CD4-positive, alpha-beta memory T cell (primary cell): ENCODE measurements around the gene ADGRD2. TPM values are rescaled to one million over a fixed set of nuclear protein-coding genes. Genes with fewer than 3 reads are reported as not detected.
"Not testable (repeated sequence)": the region's sequence is repeated elsewhere in the genome, so short reads cannot be mapped to it uniquely, and the experiment has no call there.

Experiments used
- CTCF ChIA-PET: fragments of 350-600 bp; sonication (Branson Sonifier 250); formaldehyde crosslinking; loops from one replicate; lab custom pipeline; 2021; ENCODE audit warnings: inconsistent platforms; ENCODE audit not compliant: partially characterized antibody; lab: Charles Lee
- POLR2A ChIA-PET: fragments of 350-600 bp; sonication (Branson Sonifier 250); formaldehyde crosslinking; loops from one replicate; lab custom pipeline; 2021; ENCODE audit not compliant: partially characterized antibody; lab: Charles Lee
- DNase-seq, 5 donors: peaks; one replicate each; pipeline versions ENCODE4 v3.0.0 to v3.0.0-alpha.2; 2020 to 2022; ENCODE audit warnings: mixed read lengths in 1 of 5
- H3K27ac ChIP-seq: one replicate; pipeline ENCODE4 v1.7.0; 2013; ENCODE audit warnings: low read depth, low read length
- H3K27me3 ChIP-seq: 2 replicates; pipeline ENCODE4 v1.7.0; 2013; ENCODE audit warnings: mild to moderate bottlenecking, low read length, moderate library complexity; ENCODE audit not compliant: insufficient read depth
- H3K36me3 ChIP-seq: 2 replicates; pipeline ENCODE4 v1.7.0; 2013; ENCODE audit warnings: mild to moderate bottlenecking, low read length, moderate library complexity; ENCODE audit not compliant: insufficient read depth
- H3K4me1 ChIP-seq: 2 replicates; pipeline ENCODE4 v1.7.0; 2013; ENCODE audit warnings: mild to moderate bottlenecking, low read length, moderate library complexity; ENCODE audit not compliant: insufficient read depth
- H3K4me3 ChIP-seq, 2 donors: one replicate each; pipeline ENCODE4 v1.7.0; 2013; ENCODE audit warnings: low read length in 2 of 2, mild to moderate bottlenecking in 1 of 2
- H3K9me3 ChIP-seq, 2 donors: one replicate each; pipeline ENCODE4 v1.7.0; 2013; ENCODE audit warnings: low read length in 2 of 2, control low read depth in 1 of 2; ENCODE audit not compliant: control insufficient read depth in 1 of 2
- H3K27ac Mint-ChIP-seq, 7 donors: one replicate each; pipeline ENCODE4 v1.8.0; 2020 to 2021; ENCODE audit warnings: mixed read lengths in 7 of 7, mild to moderate bottlenecking in 6 of 7, inconsistent platforms in 3 of 7, moderate library complexity in 3 of 7
- H3K27me3 Mint-ChIP-seq, 2 donors: one replicate each; pipeline ENCODE4 v1.8.0; 2020 to 2021; ENCODE audit warnings: mixed read lengths in 2 of 2
- H3K36me3 Mint-ChIP-seq, 2 donors: one replicate each; pipeline ENCODE4 v1.8.0; 2020 to 2021; ENCODE audit warnings: mixed read lengths in 2 of 2, inconsistent platforms in 1 of 2, mild to moderate bottlenecking in 1 of 2
- H3K4me1 Mint-ChIP-seq, 4 donors: one replicate each; pipeline ENCODE4 v1.8.0; 2020 to 2021; ENCODE audit warnings: mixed read lengths in 4 of 4, mild to moderate bottlenecking in 1 of 4
- H3K4me3 Mint-ChIP-seq, 8 donors: one replicate each; pipeline ENCODE4 v1.8.0; 2020 to 2021; ENCODE audit warnings: mixed read lengths in 8 of 8, mild to moderate bottlenecking in 7 of 8, moderate library complexity in 6 of 8, inconsistent platforms in 3 of 8
- H3K9me3 Mint-ChIP-seq, 8 donors: one replicate each; pipeline ENCODE4 v1.8.0; 2020 to 2021; ENCODE audit warnings: mixed read lengths in 8 of 8, mild to moderate bottlenecking in 5 of 8, inconsistent platforms in 3 of 8, moderate library complexity in 1 of 8
- intact Hi-C: fragments of 100-400 bp; cut with micrococcal nuclease; formaldehyde crosslinking; loops from one replicate; pipeline ENCODE4 v1.15.1; 2023
- polyA plus RNA-seq, 2 donors: library from polyadenylated mRNA; unstranded; fragments of 300-500 nt; fragmentation: Illumina TruSeq; gene quantifications; one replicate each; pipeline ENCODE4 v1.2.3, GENCODE V29; 2021
- total RNA-seq, 2 experiments: library from RNA; stranded (reverse); gene quantifications; one replicate each; pipeline ENCODE4 v1.2.3, GENCODE V29; 2021

Gene ADGRD2
- total and polyA plus RNA-seq, 4 experiments from 2014 or later = not detected

DNA sequence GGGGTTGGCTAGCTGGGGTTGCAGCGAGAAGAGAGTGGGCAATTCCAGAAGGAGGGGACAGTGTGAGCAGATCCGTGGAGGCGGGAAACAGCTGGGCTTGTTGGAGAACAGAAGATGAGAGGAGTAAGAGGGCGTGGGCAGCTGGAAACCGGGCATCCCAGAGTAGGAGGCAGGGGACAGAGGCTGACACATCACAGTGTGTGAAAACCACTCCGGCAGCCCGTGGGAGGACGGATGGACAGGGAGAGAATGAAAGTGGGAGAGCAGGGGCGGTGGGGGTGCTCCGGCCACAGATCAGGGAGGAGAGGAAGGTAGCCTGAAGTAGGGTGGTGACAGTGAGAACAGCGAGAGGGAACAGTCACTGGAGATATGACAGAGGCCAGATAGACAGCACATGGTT, 26.7 kb upstream of the ADGRD2 start:
- Histone ChIP-seq H3K27me3 (no peaks in the 10 kb centered on the region), H3K9me3 (no peaks in the 10 kb centered on the region), H3K4me3 (no peak overlapping the region), H3K36me3 (no peaks in the 10 kb centered on the region), H3K4me1 (no peaks in the 10 kb centered on the region), H3K27ac (no peak overlapping the region)
- DNase-seq = no peak
- no peaks in the 10 kb centered on the region for H3K36me3 Mint-ChIP-seq
- intact Hi-C loops = no loop called here
- H3K4me1 Mint-ChIP-seq = peaks cover 4 to 17% (median 8%) of the 10 kb centered on the region in 4 donors
- no peak overlapping the region for H3K27ac Mint-ChIP-seq
- H3K27me3 Mint-ChIP-seq = peaks cover 5 to 8% of the 10 kb centered on the region in 2 donors
- H3K4me3 Mint-ChIP-seq = no peak overlapping the region
- H3K9me3 Mint-ChIP-seq = peaks cover 0 to 1% (median 0%) of the 10 kb centered on the region in 8 donors
- ChIA-PET POLR2A (no interaction called here), CTCF (no interaction called here)

DNA sequence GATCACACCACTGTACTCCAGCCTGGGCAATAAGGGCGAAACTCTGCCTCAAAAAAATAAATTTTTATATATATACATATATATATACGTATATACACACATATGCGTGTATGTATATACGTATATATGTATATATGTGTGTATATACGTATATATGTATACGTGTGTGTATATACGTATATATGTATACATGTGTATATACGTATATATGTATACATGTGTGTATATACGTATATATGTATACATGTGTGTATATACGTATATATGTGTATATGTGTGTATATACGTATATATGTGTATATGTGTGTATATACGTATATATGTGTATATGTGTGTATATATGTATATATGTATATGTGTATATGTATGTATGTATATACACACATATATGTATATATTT, 24.5 kb upstream of the ADGRD2 start:
- H3K4me3 ChIP-seq, H3K4me3 Mint-ChIP-seq, H3K27ac ChIP-seq, H3K36me3 Mint-ChIP-seq, POLR2A ChIA-PET, H3K27ac Mint-ChIP-seq, DNase-seq, H3K9me3 Mint-ChIP-seq, intact Hi-C loops, H3K4me1 Mint-ChIP-seq, H3K9me3 ChIP-seq, H3K36me3 ChIP-seq, H3K27me3 ChIP-seq, H3K27me3 Mint-ChIP-seq, CTCF ChIA-PET, H3K4me1 ChIP-seq: not testable (repeated sequence)

DNA sequence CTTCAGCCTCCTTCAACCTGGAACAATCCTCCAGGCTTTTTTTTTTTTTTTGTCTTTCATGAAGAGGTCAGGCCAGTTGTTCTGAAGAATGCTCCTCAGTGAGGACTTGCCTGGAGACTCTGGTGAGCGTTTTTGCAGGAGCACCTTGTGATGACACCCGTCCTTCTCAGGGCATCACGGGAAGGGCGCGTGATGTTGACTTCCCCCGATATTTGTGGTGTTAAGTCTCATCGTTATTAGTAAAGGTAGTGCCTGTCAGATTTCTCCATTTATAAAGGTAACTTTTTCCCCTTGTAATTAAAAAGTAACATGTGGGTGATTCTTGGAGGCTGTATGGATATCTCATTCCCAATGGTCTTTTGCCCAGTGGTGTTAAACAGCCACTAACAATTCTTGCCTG, 23.9 kb upstream of the ADGRD2 start:
- no peak overlapping the region for H3K27ac Mint-ChIP-seq
- peaks cover 5 to 8% of the 10 kb centered on the region in 2 donors for H3K27me3 Mint-ChIP-seq
- intact Hi-C loops = no loop called here
- H3K9me3 Mint-ChIP-seq = peaks cover 0 to 1% (median 0%) of the 10 kb centered on the region in 8 donors
- H3K27ac ChIP-seq = no peak overlapping the region
- POLR2A ChIA-PET = no interaction called here
- H3K4me3 Mint-ChIP-seq = no peak overlapping the region
- no peaks in the 10 kb centered on the region for H3K36me3 ChIP-seq
- no peaks in the 10 kb centered on the region for H3K36me3 Mint-ChIP-seq
- H3K4me3 ChIP-seq = no peak overlapping the region
- H3K4me1 ChIP-seq = no peaks in the 10 kb centered on the region
- CTCF ChIA-PET = interaction anchor here (0.6 kb wide), 1 partner anchor 496 kb away, joined by 3 read pairs; no protein-coding TSS in a partner anchor
- H3K4me1 Mint-ChIP-seq = peaks cover 0 to 4% (median 2%) of the 10 kb centered on the region in 4 donors
- no peaks in the 10 kb centered on the region for H3K27me3 ChIP-seq
- no peak for DNase-seq
- no peaks in the 10 kb centered on the region for H3K9me3 ChIP-seq

DNA sequence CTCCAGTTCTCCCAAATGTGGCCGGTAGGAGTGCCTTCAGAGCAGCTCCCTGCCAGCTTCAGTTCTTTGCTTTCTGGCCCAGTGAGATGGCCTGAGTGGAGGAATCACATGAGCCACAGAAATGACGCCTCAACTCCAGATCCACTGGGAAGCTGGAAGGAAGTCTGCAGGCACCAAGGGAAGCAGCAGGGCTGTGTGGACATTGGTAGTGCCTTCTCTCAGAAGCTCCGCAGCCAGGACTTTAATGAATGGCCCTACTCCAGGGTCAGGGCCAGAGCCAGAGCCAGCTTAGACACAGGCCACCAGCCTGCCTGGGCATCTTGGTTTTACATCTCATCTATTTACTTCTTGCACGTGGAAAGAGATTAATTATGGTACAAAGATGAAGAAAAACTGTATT, 23.0 kb upstream of the ADGRD2 start:
- CTCF ChIA-PET = interaction anchor here (0.6 kb wide), 1 partner anchor 342 kb away, joined by 3 read pairs; no protein-coding TSS in a partner anchor
- Histone ChIP-seq H3K36me3 (no peaks in the 10 kb centered on the region), H3K27me3 (no peaks in the 10 kb centered on the region), H3K27ac (no peak overlapping the region), H3K4me3 (no peak overlapping the region), H3K4me1 (no peaks in the 10 kb centered on the region), H3K9me3 (no peaks in the 10 kb centered on the region)
- Mint-ChIP-seq H3K27me3 (peaks cover 5 to 8% of the 10 kb centered on the region in 2 donors), H3K4me3 (no peak overlapping the region), H3K36me3 (no peaks in the 10 kb centered on the region), H3K9me3 (no peaks in the 10 kb centered on the region), H3K4me1 (no peaks in the 10 kb centered on the region), H3K27ac (peak overlapping the region in 1 of 7 donors; percentile 59)
- POLR2A ChIA-PET = interaction anchor here (0.8 kb wide), 1 partner anchor 12 kb away, joined by 3 read pairs; the partner anchor contains the start of gene PSMB7
- intact Hi-C loops = no loop called here
- no peak for DNase-seq

DNA sequence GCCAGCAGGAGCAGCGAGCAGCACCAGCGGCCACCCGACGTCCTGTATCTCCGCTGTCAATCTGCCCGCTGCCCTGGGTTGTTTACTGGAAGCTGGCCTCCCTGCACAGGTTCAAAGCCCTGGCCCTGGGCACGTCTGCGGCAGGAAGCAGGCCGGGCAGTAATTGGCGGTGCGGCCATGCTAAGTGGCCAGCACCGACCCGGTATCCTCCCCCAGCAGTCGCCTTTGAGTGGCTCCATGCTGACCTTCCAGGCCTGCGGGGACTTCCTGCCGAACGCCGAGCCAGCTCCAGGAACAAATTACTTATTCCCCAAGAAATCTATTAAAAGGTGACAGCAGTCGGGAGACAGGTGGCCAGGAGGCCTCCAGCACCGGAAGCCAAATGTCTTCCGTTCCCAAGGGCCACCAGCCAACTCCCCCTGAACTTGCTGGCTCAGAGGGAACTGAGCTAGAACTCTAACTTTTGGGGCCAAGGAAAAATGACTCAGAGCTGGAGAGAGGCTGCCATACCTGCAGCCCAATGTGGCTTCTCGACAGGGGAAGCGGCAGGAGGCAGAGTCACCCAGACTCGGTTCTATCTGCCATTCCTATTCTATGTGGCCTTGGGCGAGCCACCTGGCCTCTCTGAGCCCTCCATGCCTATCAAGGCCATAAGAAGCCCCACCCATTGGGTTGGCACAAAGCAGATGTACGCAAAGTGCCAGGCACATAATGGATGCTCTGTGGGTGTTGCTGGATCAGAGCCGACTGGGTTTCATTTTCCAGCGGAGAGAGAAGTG, 21.3 kb upstream of the ADGRD2 start:
- DNase-seq = no peak

DNA sequence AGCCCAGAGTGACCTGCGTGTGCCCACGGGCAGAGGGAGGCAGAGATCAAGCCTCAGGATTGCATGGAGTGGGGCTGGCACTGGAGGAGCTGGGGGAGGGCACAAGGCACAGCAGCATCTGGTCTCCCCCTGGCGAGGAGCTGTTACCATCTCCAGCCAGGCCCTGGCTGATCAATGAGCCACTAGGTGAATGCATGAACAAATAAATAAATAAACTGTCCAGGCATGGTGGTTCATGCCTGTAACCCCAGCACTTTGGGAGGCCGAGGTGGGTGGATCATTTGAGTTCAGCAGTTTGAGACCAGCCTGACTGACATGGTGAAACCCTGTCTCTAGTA, 20.8 kb upstream of the ADGRD2 start:
- Mint-ChIP-seq H3K36me3 (no peaks in the 10 kb centered on the region), H3K4me3 (no peak overlapping the region), H3K27me3 (peaks cover 3 to 5% of the 10 kb centered on the region in 2 donors), H3K27ac (no peak overlapping the region), H3K4me1 (no peaks in the 10 kb centered on the region), H3K9me3 (no peaks in the 10 kb centered on the region)
- no peak for DNase-seq
- no peaks in the 10 kb centered on the region for H3K9me3 ChIP-seq
- no peak overlapping the region for H3K4me3 ChIP-seq
- ChIA-PET POLR2A (no interaction called here), CTCF (no interaction called here)
- no peaks in the 10 kb centered on the region for H3K27me3 ChIP-seq
- no peaks in the 10 kb centered on the region for H3K4me1 ChIP-seq
- intact Hi-C loops = no loop called here
- H3K36me3 ChIP-seq = no peaks in the 10 kb centered on the region
- no peak overlapping the region for H3K27ac ChIP-seq

More for the DNA sequence above, 21.3 kb upstream of the ADGRD2 start:
- no peaks in the 10 kb centered on the region for H3K36me3 Mint-ChIP-seq
- Histone ChIP-seq H3K27ac (no peak overlapping the region), H3K4me3 (no peak overlapping the region), H3K36me3 (no peaks in the 10 kb centered on the region), H3K27me3 (no peaks in the 10 kb centered on the region), H3K9me3 (no peaks in the 10 kb centered on the region), H3K4me1 (no peaks in the 10 kb centered on the region)
- H3K9me3 Mint-ChIP-seq = no peaks in the 10 kb centered on the region
- no peaks in the 10 kb centered on the region for H3K4me1 Mint-ChIP-seq
- peaks cover 4 to 5% of the 10 kb centered on the region in 2 donors for H3K27me3 Mint-ChIP-seq
- H3K27ac Mint-ChIP-seq = peak overlapping the region in 1 of 7 donors; percentile 44
- ChIA-PET POLR2A (no interaction called here), CTCF (no interaction called here)
- no peak overlapping the region for H3K4me3 Mint-ChIP-seq
- intact Hi-C loops = no loop called here

DNA sequence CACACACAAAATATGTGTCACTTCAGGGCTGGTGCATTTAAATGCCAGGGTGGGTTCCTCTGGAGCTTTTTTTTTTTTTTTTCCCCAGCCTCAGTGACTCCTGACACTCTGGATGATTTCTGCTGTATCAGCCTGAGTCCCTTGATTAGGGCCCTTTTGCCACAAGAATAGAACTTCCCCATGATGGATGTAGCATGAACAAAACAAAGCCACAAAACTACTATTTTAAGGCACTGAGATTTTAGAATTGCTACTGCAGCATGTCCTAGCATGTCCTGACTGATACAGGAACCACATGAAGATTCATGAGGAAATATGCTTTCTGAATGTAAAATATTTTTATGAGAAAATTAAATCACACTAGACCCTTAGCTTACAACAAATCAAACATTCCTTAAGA, 13.9 kb upstream of the ADGRD2 start:
- Mint-ChIP-seq H3K9me3 (peaks cover 0 to 4% (median 0%) of the 10 kb centered on the region in 8 donors), H3K27ac (no peak overlapping the region), H3K4me1 (no peaks in the 10 kb centered on the region), H3K27me3 (peaks cover 9 to 20% of the 10 kb centered on the region in 2 donors), H3K4me3 (no peak overlapping the region), H3K36me3 (peaks cover 0 to 4% of the 10 kb centered on the region in 2 donors)
- intact Hi-C loops = no loop called here
- Histone ChIP-seq H3K27ac (no peak overlapping the region), H3K4me3 (no peak overlapping the region), H3K27me3 (no peaks in the 10 kb centered on the region), H3K9me3 (no peaks in the 10 kb centered on the region), H3K4me1 (no peaks in the 10 kb centered on the region), H3K36me3 (no peaks in the 10 kb centered on the region)
- ChIA-PET POLR2A (no interaction called here), CTCF (no interaction called here)
- no peak for DNase-seq
